HepG2 (cell line): ENCODE measurements around the gene SUCLG2. TPM values are rescaled to one million over a fixed set of nuclear protein-coding genes. Genes with fewer than 3 reads are reported as not detected.

ENCODE experiments used
- CREBL2 ChIP-seq: sonication (generic); formaldehyde crosslinking; IDR thresholded peaks from 2 replicates; pipeline ENCODE4 v1.8.1; 2023; ENCODE audit warnings: missing genetic modification reagents, mild to moderate bottlenecking, borderline replicate concordance
- DRAP1 ChIP-seq: IDR thresholded peaks from 2 replicates; pipeline ENCODE4 v1.6.1; 2016; ENCODE audit warnings: missing genetic modification reagents, missing compliant biosample characterization
- ETS1 ChIP-seq: sonication (generic); formaldehyde crosslinking; IDR thresholded peaks from 2 replicates; pipeline ENCODE4 v1.4.0; 2020; ENCODE audit warnings: missing genetic modification reagents
- JUNB ChIP-seq: sonication (generic); formaldehyde crosslinking; IDR thresholded peaks from 2 replicates; pipeline ENCODE4 v1.8.0; 2022; ENCODE audit warnings: missing genetic modification reagents, mild to moderate bottlenecking, borderline replicate concordance
- MLLT10 ChIP-seq: sonication (generic); formaldehyde crosslinking; IDR thresholded peaks from 2 replicates; pipeline ENCODE4 v1.4.0; 2020; ENCODE audit warnings: missing genetic modification reagents
- MXD4 ChIP-seq: IDR thresholded peaks from 2 replicates; pipeline ENCODE4 v1.6.1; 2016; ENCODE audit warnings: mild to moderate bottlenecking, missing biosample characterization, missing genetic modification reagents
- MYC ChIP-seq: sonication (generic); formaldehyde crosslinking; IDR thresholded peaks from 2 replicates; pipeline ENCODE4 v1.9.0; 2021; ENCODE audit warnings: missing genetic modification reagents, borderline replicate concordance
- SAFB2 ChIP-seq: sonication (generic); formaldehyde crosslinking; IDR thresholded peaks from 2 replicates; pipeline ENCODE4 v1.5.1; 2020; ENCODE audit warnings: missing genetic modification reagents, low read depth, mild to moderate bottlenecking, borderline replicate concordance
- SMARCE1 ChIP-seq: fragments of 450-650 bp; IDR thresholded peaks from 2 replicates; pipeline ENCODE4 v1.6.1; 2017; ENCODE audit warnings: borderline replicate concordance
- TFE3 ChIP-seq: IDR thresholded peaks from 2 replicates; pipeline ENCODE4 v1.6.1; 2016
- XRCC5 ChIP-seq: fragments of 200-400 bp; formaldehyde crosslinking; optimal IDR thresholded peaks from 2 replicates; pipeline ENCODE3; 2017; ENCODE audit warnings: mild to moderate bottlenecking, low read length
- ZNF335 ChIP-seq: sonication (generic); formaldehyde crosslinking; IDR thresholded peaks from 2 replicates; pipeline ENCODE4 v1.4.0; 2020; ENCODE audit warnings: missing genetic modification reagents
- ZNF414 ChIP-seq: sonication (generic); formaldehyde crosslinking; IDR thresholded peaks from 2 replicates; pipeline ENCODE4 v1.5.0; 2020; ENCODE audit warnings: missing genetic modification reagents
- ZNF768 ChIP-seq: sonication (generic); formaldehyde crosslinking; IDR thresholded peaks from 2 replicates; pipeline ENCODE4 v1.4.0; 2020; ENCODE audit warnings: missing genetic modification reagents
- polyA plus RNA-seq, 8 experiments: library from polyadenylated mRNA; depleted of rRNA in 3 of 8; stranded (reverse) in 7 of 8; unstranded in 1 of 8; fragments of >200 nt; fragmentation: Illumina TruSeq in 4 of 8; extraction: Trizol in 4 of 8; gene quantifications; 2 replicates each; pipeline versions ENCODE4 v1.2.1 to v1.2.3, GENCODE V29; 2011 to 2016; ENCODE audit warnings: low read depth in 4 of 8, missing spikeins in 1 of 8, mixed read lengths in 1 of 8; ENCODE audit not compliant: insufficient read depth in 1 of 8
- total RNA-seq, 5 experiments: library from RNA; depleted of rRNA; stranded (reverse); fragments of >200 nt; fragmentation: Illumina TruSeq; extraction: Trizol; gene quantifications; 2 replicates each; pipeline ENCODE4 v1.2.3, GENCODE V29; 2016; ENCODE audit warnings: low read depth in 1 of 5

Gene SUCLG2
- total and polyA plus RNA-seq, 2 of the 13 experiments (the other 11 are each of a cell fraction or from before 2014, with no cell fraction given): 21.4 to 64.9 TPM

GRCh38 chr3:67647390-67647878 is 7.0 kb downstream of the SUCLG2 start (continued):
- TF ChIP-seq TFE3 (CRISPR knock-in tag) (peak; percentile 80), SMARCE1 (no peak), ETS1 (CRISPR knock-in tag) (no peak), DRAP1 (CRISPR knock-in tag) (peak; percentile 31; the same call in 1 of the 2 replicates), MXD4 (CRISPR knock-in tag) (0 out of 2 replicates have a peak, but pooled peaks have one; percentile 27), JUNB (CRISPR knock-in tag) (peak; percentile 89), ZNF414 (CRISPR knock-in tag) (no peak), CREBL2 (CRISPR knock-in tag) (no peak), XRCC5 (peak; percentile 36), ZNF335 (CRISPR knock-in tag) (no peak), SAFB2 (CRISPR knock-in tag) (no peak), MLLT10 (no peak), ZNF768 (CRISPR knock-in tag) (no peak), MYC (CRISPR knock-in tag) (peak; percentile 58; the same call in 1 of the 2 replicates)
